Neural cell (in vitro differentiated cells): ENCODE data around the gene DOCK4. TPM values are rescaled to one million over a fixed set of nuclear protein-coding genes. Genes with fewer than 3 reads are reported as not detected.
"Not testable (repeated sequence)": the region's sequence is repeated elsewhere in the genome, so short reads cannot be mapped to it uniquely, and the experiment has no call there.

Experiments
- H2AFZ ChIP-seq: fragments of 200-600, 300-800 bp; sonication (generic), shearing (Covaris generic); 2 replicates; pipeline ENCODE4 v1.6.0; 2014; ENCODE audit warnings: low read depth, mild to moderate bottlenecking, antibody characterized with exemption, low read length, moderate library complexity
- H3F3A ChIP-seq: fragments of 200-600 bp; shearing (Covaris generic); 2 replicates; pipeline ENCODE4 v1.6.1; 2016; ENCODE audit warnings: mild to moderate bottlenecking, moderate library complexity, mixed read lengths, antibody characterized with exemption, low read length; ENCODE audit not compliant: insufficient read depth, poor library complexity, severe bottlenecking
- H3K27ac ChIP-seq: fragments of 200-600, 300-800 bp; sonication (generic), shearing (Covaris generic); 2 replicates; pipeline ENCODE4 v1.5.1; 2014; ENCODE audit warnings: mild to moderate bottlenecking, low read length, moderate library complexity
- H3K27me3 ChIP-seq: fragments of 300-800, 200-600 bp; sonication (generic), shearing (Covaris generic); 2 replicates; pipeline ENCODE4 v1.6.0; 2014; ENCODE audit warnings: mild to moderate bottlenecking, low read depth, low read length, moderate library complexity; ENCODE audit not compliant: insufficient read depth
- H3K36me3 ChIP-seq: fragments of 300-800, 200-600 bp; sonication (generic), shearing (Covaris generic); 2 replicates; pipeline ENCODE4 v1.5.1; 2014; ENCODE audit warnings: mild to moderate bottlenecking, antibody characterized with exemption, low read length, moderate library complexity; ENCODE audit not compliant: insufficient read depth
- H3K4me2 ChIP-seq: fragments of 300-800, 200-600 bp; sonication (generic), shearing (Covaris generic); 2 replicates; pipeline ENCODE4 v1.6.0; 2014; ENCODE audit warnings: mild to moderate bottlenecking, low read length
- H3K4me3 ChIP-seq: fragments of 300-800, 200-600 bp; sonication (generic), shearing (Covaris generic); 2 replicates; pipeline ENCODE4 v1.5.1; 2014; ENCODE audit warnings: mild to moderate bottlenecking, low read length, moderate library complexity
- H3K79me2 ChIP-seq: fragments of 200-600 bp; shearing (Covaris generic); replicated peaks from 2 replicates; pipeline ENCODE4 v1.6.0; 2014; ENCODE audit warnings: mild to moderate bottlenecking, low read length, moderate library complexity; ENCODE audit not compliant: insufficient read depth
- H3K9ac ChIP-seq: fragments of 300-800, 200-600 bp; sonication (generic), shearing (Covaris generic); 2 replicates; pipeline ENCODE4 v1.6.1; 2016; ENCODE audit warnings: mild to moderate bottlenecking, low read length, mixed read lengths
- H3K9me2 ChIP-seq: fragments of 200-600 bp; shearing (Covaris generic); 2 replicates; pipeline ENCODE4 v1.6.1; 2016; ENCODE audit warnings: mild to moderate bottlenecking, low read length, mixed read lengths; ENCODE audit not compliant: insufficient read depth
- H3K9me3 ChIP-seq: fragments of 200-600, 300-800 bp; sonication (generic), shearing (Covaris generic); 2 replicates; pipeline ENCODE4 v1.6.1; 2016; ENCODE audit warnings: mild to moderate bottlenecking, mixed run types, low read length, moderate library complexity, mixed read lengths
- H4K20me1 ChIP-seq: fragments of 200-600 bp; shearing (Covaris generic); 2 replicates; pipeline ENCODE4 v1.6.1; 2016; ENCODE audit warnings: mild to moderate bottlenecking, mixed run types; ENCODE audit not compliant: insufficient read depth
- EP300 ChIP-seq: fragments of 450-650 bp; conservative IDR thresholded peaks from 2 replicates; pipeline ENCODE4 v1.6.1; 2014; ENCODE audit warnings: antibody characterized with exemption, mild to moderate bottlenecking, moderate library complexity; ENCODE audit not compliant: poor library complexity, severe bottlenecking
- EZH2 ChIP-seq: fragments of 200-600, 300-800 bp; shearing (Covaris generic), sonication (generic); IDR thresholded peaks from 2 replicates; pipeline ENCODE4 v1.6.1; 2014; ENCODE audit warnings: antibody characterized with exemption, low read length, borderline replicate concordance, mild to moderate bottlenecking; ENCODE audit not compliant: insufficient read depth, poor library complexity, severe bottlenecking
- MXI1 ChIP-seq: fragments of 450-650 bp; conservative IDR thresholded peaks from 2 replicates; pipeline ENCODE4 v1.6.1; 2014; ENCODE audit warnings: antibody characterized with exemption, mild to moderate bottlenecking; ENCODE audit not compliant: poor library complexity, severe bottlenecking
- POLR2AphosphoS5 ChIP-seq: IDR thresholded peaks from 2 replicates; pipeline ENCODE4 v1.6.1; 2012
- RAD21 ChIP-seq: fragments of 450-650 bp; conservative IDR thresholded peaks from 2 replicates; pipeline ENCODE4 v1.6.1; 2014; ENCODE audit warnings: antibody characterized with exemption, mild to moderate bottlenecking, moderate library complexity
- REST ChIP-seq: IDR thresholded peaks from 2 replicates; pipeline ENCODE4 v1.6.1; 2012; ENCODE audit warnings: borderline replicate concordance
- SMC3 ChIP-seq: fragments of 450-650 bp; conservative IDR thresholded peaks from 2 replicates; pipeline ENCODE4 v1.6.1; 2014; ENCODE audit warnings: antibody characterized with exemption, mild to moderate bottlenecking, moderate library complexity; ENCODE audit not compliant: poor library complexity
- TAF1 ChIP-seq: IDR thresholded peaks from 2 replicates; pipeline ENCODE4 v1.6.1; 2012; ENCODE audit warnings: low read depth
- polyA plus RNA-seq: library from polyadenylated mRNA; depleted of rRNA; stranded (reverse); fragments of >200 nt; gene quantifications from 2 replicates; pipeline ENCODE4 v1.2.3, GENCODE V29; 2014
- TF ChIP-seq, protein P1 (sequence below): fragments of 450-650 bp; IDR thresholded peaks from 2 replicates; pipeline ENCODE4 v1.5.1; 2014; ENCODE audit warnings: antibody characterized with exemption, mild to moderate bottlenecking, moderate library complexity; ENCODE audit not compliant: poor library complexity, severe bottlenecking

DOCK4 gene
- polyA plus RNA-seq, 1 donor from 2014 or later: 28.1 TPM

GRCh38 chr7:112129655-112130323, 76.4 kb downstream of the DOCK4 start:
- Histone ChIP-seq H3K4me3 (no peak overlapping the region), H3K4me2 (no peak overlapping the region), H3F3A (no peaks in the 10 kb centered on the region), H3K27me3 (no peaks in the 10 kb centered on the region), H3K9ac (no peak overlapping the region), H4K20me1 (no peaks in the 10 kb centered on the region), H3K9me2 (no peaks in the 10 kb centered on the region), H3K36me3 (no peaks in the 10 kb centered on the region), H3K27ac (no peak overlapping the region), H3K9me3 (no peaks in the 10 kb centered on the region), H2AFZ (no peak overlapping the region), H3K79me2 (no peaks in the 10 kb centered on the region)
- TF ChIP-seq EZH2 (no peak), SMC3 (no peak), RAD21 (no peak)

DNA sequence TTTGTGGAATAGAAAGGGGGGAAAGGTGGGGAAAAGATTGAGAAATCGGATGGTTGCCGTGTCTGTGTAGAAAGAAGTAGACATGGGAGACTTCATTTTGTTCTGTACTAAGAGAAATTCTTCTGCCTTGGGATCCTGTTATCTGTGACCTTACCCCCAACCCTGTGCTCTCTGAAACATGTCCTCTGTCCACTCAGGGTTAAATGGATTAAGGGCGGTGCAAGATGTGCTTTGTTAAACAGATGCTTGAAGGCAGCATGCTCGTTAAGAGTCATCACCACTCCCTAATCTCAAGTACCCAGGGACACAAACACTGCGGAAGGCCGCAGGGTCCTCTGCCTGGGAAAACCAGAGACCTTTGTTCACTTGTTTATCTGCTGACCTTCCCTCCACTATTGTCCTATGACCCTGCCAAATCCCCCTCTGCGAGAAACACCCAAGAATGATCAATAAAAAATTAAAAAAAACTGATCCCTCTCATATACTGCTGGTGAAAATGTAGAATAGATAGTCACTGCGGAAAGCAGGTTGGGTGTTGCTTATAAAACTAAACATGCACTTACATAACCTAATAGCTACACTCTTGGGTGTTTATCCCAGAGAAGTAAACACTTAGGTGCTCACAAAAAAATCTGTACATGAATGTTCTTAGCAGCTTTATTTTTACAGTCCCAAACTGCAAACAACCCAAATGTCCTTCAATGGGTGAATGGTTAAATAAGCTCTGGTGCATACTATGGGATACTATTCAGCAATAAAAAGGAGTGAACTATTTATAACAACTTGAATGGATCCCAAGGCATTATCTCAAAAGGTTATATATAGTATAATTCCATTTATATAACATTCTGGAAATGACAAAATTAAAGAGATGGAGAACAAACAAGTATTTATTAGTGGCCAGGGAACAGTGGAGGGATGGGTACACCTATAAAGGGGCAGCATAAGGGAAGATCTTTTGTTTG, 77.5 kb downstream of the DOCK4 start:
- H3K27ac ChIP-seq, H3K9me3 ChIP-seq, H4K20me1 ChIP-seq, H3K79me2 ChIP-seq, H3K4me2 ChIP-seq, H3K9me2 ChIP-seq, H2AFZ ChIP-seq, H3K27me3 ChIP-seq, H3K9ac ChIP-seq, H3F3A ChIP-seq, H3K4me3 ChIP-seq, H3K36me3 ChIP-seq: not testable (repeated sequence)

GRCh38 chr7:112128041-112128440, 78.2 kb downstream of the DOCK4 start:
- not testable (repeated sequence) for H3K9me3 ChIP-seq, H3K4me2 ChIP-seq, H3K79me2 ChIP-seq, H3K27me3 ChIP-seq, H4K20me1 ChIP-seq, H3K9me2 ChIP-seq, H3F3A ChIP-seq, H2AFZ ChIP-seq, H3K27ac ChIP-seq, H3K4me3 ChIP-seq, H3K9ac ChIP-seq, H3K36me3 ChIP-seq

- no peaks in the 10 kb centered on the region for H3K79me2 ChIP-seq
These were observed 80.9 kb downstream of the DOCK4 start for GRCh38 chr7:112125250-112125649.

More at GRCh38 chr7:112125250-112125649, 80.9 kb downstream of the DOCK4 start:
- no peak overlapping the region for H3K27ac ChIP-seq
- TF ChIP-seq EZH2: no peak
- no peak for TF ChIP-seq TAF1
- no peak for TF ChIP-seq RAD21
- no peak for TF ChIP-seq SMC3
- no peak for TF ChIP-seq MXI1
- no peak for TF ChIP-seq REST
- no peak for TF ChIP-seq POLR2AphosphoS5
- TF ChIP-seq, protein P1, sequence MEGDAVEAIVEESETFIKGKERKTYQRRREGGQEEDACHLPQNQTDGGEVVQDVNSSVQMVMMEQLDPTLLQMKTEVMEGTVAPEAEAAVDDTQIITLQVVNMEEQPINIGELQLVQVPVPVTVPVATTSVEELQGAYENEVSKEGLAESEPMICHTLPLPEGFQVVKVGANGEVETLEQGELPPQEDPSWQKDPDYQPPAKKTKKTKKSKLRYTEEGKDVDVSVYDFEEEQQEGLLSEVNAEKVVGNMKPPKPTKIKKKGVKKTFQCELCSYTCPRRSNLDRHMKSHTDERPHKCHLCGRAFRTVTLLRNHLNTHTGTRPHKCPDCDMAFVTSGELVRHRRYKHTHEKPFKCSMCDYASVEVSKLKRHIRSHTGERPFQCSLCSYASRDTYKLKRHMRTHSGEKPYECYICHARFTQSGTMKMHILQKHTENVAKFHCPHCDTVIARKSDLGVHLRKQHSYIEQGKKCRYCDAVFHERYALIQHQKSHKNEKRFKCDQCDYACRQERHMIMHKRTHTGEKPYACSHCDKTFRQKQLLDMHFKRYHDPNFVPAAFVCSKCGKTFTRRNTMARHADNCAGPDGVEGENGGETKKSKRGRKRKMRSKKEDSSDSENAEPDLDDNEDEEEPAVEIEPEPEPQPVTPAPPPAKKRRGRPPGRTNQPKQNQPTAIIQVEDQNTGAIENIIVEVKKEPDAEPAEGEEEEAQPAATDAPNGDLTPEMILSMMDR: no peak
- TF ChIP-seq EP300: no peak
- H3K27me3 ChIP-seq: no peaks in the 10 kb centered on the region
- no peak overlapping the region for H3K4me2 ChIP-seq
- no peak overlapping the region for H3K4me3 ChIP-seq
- H3F3A ChIP-seq: no peaks in the 10 kb centered on the region
- no peak overlapping the region for H2AFZ ChIP-seq
- H3K9me3 ChIP-seq: no peaks in the 10 kb centered on the region
- no peaks in the 10 kb centered on the region for H3K9me2 ChIP-seq
- no peaks in the 10 kb centered on the region for H4K20me1 ChIP-seq
- no peak overlapping the region for H3K9ac ChIP-seq
- H3K36me3 ChIP-seq: no peaks in the 10 kb centered on the region
